Esophagus muscularis mucosa (tissue), 4 donors: Measurements from ENCODE around the gene ENTPD3. TPM values are rescaled to one million over a fixed set of nuclear protein-coding genes. Genes with fewer than 3 reads are reported as not detected.

Experiments used
- DNase-seq: peaks from one replicate; pipeline ENCODE4 v3.0.0-alpha.2; 2017; ENCODE audit errors: extremely low spot score
- H3K27ac ChIP-seq, 4 donors: fragments of 200-600 bp; sonication (generic); replicated peaks in 1 of 4; 1 replicate in 3 of 4; 2 replicates in 1 of 4; pipeline ENCODE4 v1.5.1; 2016 to 2019; ENCODE audit warnings: mild to moderate bottlenecking in 1 of 4
- H3K27me3 ChIP-seq, 4 donors: fragments of 200-600 bp; sonication (generic); one replicate each; pipeline versions ENCODE4 v1.5.1 to v1.6.0; 2016 to 2019
- H3K36me3 ChIP-seq, 4 donors: fragments of 200-600 bp; sonication (generic); one replicate each; pipeline ENCODE4 v1.5.1; 2016 to 2019
- H3K4me1 ChIP-seq, 4 donors: fragments of 200-600 bp; sonication (generic); one replicate each; pipeline ENCODE4 v1.5.1; 2016 to 2019
- H3K4me3 ChIP-seq, 4 donors: fragments of 200-600 bp; sonication (generic); 1 replicate in 2 of 4; 2 replicates in 2 of 4; pipeline ENCODE4 v1.5.1; 2016 to 2019; ENCODE audit warnings: mild to moderate bottlenecking in 4 of 4, moderate library complexity in 1 of 4
- H3K9me3 ChIP-seq, 4 donors: fragments of 200-600 bp; sonication (generic); 1 replicate in 3 of 4; 2 replicates in 1 of 4; pipeline ENCODE4 v1.5.1; 2016 to 2019
- CTCF ChIP-seq, 3 experiments: fragments of 200-600 bp in 2 of 3; fragments of 450-650 bp in 1 of 3; sonication (generic) in 2 of 3; IDR thresholded peaks; one replicate each; pipeline ENCODE4 v1.5.1; 2017 to 2019; ENCODE audit warnings: antibody characterized with exemption in 3 of 3, mild to moderate bottlenecking in 2 of 3, moderate library complexity in 1 of 3
- EP300 ChIP-seq: sonication (generic); formaldehyde crosslinking; IDR thresholded peaks from one replicate; pipeline ENCODE4 v1.6.1; 2017; ENCODE audit warnings: antibody characterized with exemption
- POLR2A ChIP-seq: fragments of 450-650 bp; IDR thresholded peaks from one replicate; pipeline ENCODE4 v1.6.1; 2017; ENCODE audit warnings: antibody characterized with exemption, moderate library complexity, mild to moderate bottlenecking, low read depth
- POLR2AphosphoS5 ChIP-seq, 2 donors: sonication (generic); formaldehyde crosslinking; IDR thresholded peaks; one replicate each; pipeline ENCODE4 v1.6.1; 2017; ENCODE audit warnings: antibody characterized with exemption in 2 of 2
- WGBS: methylation state at CpG from one replicate; pipeline ENCODE4 v1.1.5; 2018; 5-methylcytosine and 5-hydroxymethylcytosine counted together
- intact Hi-C: fragments of 100-400 bp; cut with DNase I; formaldehyde crosslinking; loops from one replicate; pipeline ENCODE4 v1.15.1; 2023
- total RNA-seq, 4 donors: library from RNA; depleted of rRNA; stranded (reverse); fragments of >200 nt; gene quantifications; one replicate each; pipeline versions ENCODE4 v1.1.0 to v1.2.1, GENCODE V29; 2016

ENTPD3 gene
- total RNA-seq, 4 donors from 2014 or later: 1.7 to 3.6 (median 2.1) TPM

GRCh38 chr3:40366203-40367162, 20.5 kb upstream of the ENTPD3 start:
- 68% methylated on average over 2 of the region's 2 CpGs for WGBS

GRCh38 chr3:40369716-40370115, 17.3 kb upstream of the ENTPD3 start:
- intact Hi-C loops: no loop called here

More at GRCh38 chr3:40366203-40367162, 20.5 kb upstream of the ENTPD3 start:
- no peaks in the 10 kb centered on the region for H3K36me3 ChIP-seq
- H3K27me3 ChIP-seq: no peaks in the 10 kb centered on the region
- no peak for DNase-seq
- H3K4me3 ChIP-seq: no peak overlapping the region
- TF ChIP-seq CTCF (IDR thresholded peaks at IDR 0.05) (no peak), POLR2A (no peak)
- intact Hi-C loops: no loop called here
- no peak overlapping the region for H3K27ac ChIP-seq
- H3K4me1 ChIP-seq: peaks cover 0 to 5% (median 0%) of the 10 kb centered on the region in 4 donors
- no peaks in the 10 kb centered on the region for H3K9me3 ChIP-seq

GRCh38 chr3:40377822-40378221, 9.2 kb upstream of the ENTPD3 start:
- intact Hi-C loops: no loop called here
- H3K4me3 ChIP-seq: no peak overlapping the region
- no peak overlapping the region for H3K27ac ChIP-seq
- no peak for DNase-seq
- H3K4me1 ChIP-seq: no peaks in the 10 kb centered on the region
- WGBS: 100% methylated on average over 1 of the region's 1 CpG
- H3K9me3 ChIP-seq: peaks cover 0 to 5% (median 0%) of the 10 kb centered on the region in 4 donors
- H3K36me3 ChIP-seq: no peaks in the 10 kb centered on the region
- TF ChIP-seq POLR2AphosphoS5 (IDR thresholded peaks at IDR 0.05) (no peak), EP300 (no peak), POLR2A (no peak), CTCF (IDR thresholded peaks at IDR 0.05) (no peak)
- no peaks in the 10 kb centered on the region for H3K27me3 ChIP-seq

More at GRCh38 chr3:40369716-40370115, 17.3 kb upstream of the ENTPD3 start:
- no peaks in the 10 kb centered on the region for H3K9me3 ChIP-seq
- H3K27me3 ChIP-seq: no peaks in the 10 kb centered on the region
- 89% methylated on average over 1 of the region's 1 CpG for WGBS
- no peak for TF ChIP-seq POLR2A
- no peak for TF ChIP-seq EP300
- TF ChIP-seq CTCF (IDR thresholded peaks at IDR 0.05): no peak
- TF ChIP-seq POLR2AphosphoS5 (IDR thresholded peaks at IDR 0.05): no peak
- H3K36me3 ChIP-seq: no peaks in the 10 kb centered on the region
- peaks cover 0 to 5% (median 0%) of the 10 kb centered on the region in 4 donors for H3K4me1 ChIP-seq
- H3K4me3 ChIP-seq: no peak overlapping the region
- no peak for DNase-seq
- no peak overlapping the region for H3K27ac ChIP-seq

GRCh38 chr3:40379674-40380306, 7.2 kb upstream of the ENTPD3 start:
- H3K36me3 ChIP-seq: no peaks in the 10 kb centered on the region
- intact Hi-C loops: no loop called here
- WGBS: 87% methylated on average over 4 of the region's 4 CpGs
- no peak for DNase-seq
- no peaks in the 10 kb centered on the region for H3K4me1 ChIP-seq
- no peak overlapping the region for H3K4me3 ChIP-seq
- TF ChIP-seq EP300: no peak
- TF ChIP-seq CTCF (IDR thresholded peaks at IDR 0.05): no peak
- TF ChIP-seq POLR2A: no peak
- TF ChIP-seq POLR2AphosphoS5 (IDR thresholded peaks at IDR 0.05): no peak
- H3K27ac ChIP-seq: no peak overlapping the region
- peaks cover 0 to 5% (median 0%) of the 10 kb centered on the region in 4 donors for H3K9me3 ChIP-seq
- no peaks in the 10 kb centered on the region for H3K27me3 ChIP-seq
